D721Med (cell line): ENCODE measurements around the gene SPTBN1.
A peak's percentile ranks its signal among the peaks of the same experiment; 100 is the strongest.

ENCODE experiments used
- DNase-seq: peaks from one replicate; pipeline ENCODE4 v3.0.0; 2011; ENCODE audit warnings: low spot score; ENCODE audit not compliant: insufficient read length
- FAIRE-seq: peaks from 2 replicates; lab custom pipeline; 2011; peaks lifted over from hg19 to GRCh38; lab: Jason Lieb, UNC
- TF ChIP-seq, protein P1 (sequence below): IDR thresholded peaks from 2 replicates; pipeline ENCODE4 v1.5.1; 2012; ENCODE audit warnings: mild to moderate bottlenecking, control low read depth; ENCODE audit not compliant: insufficient read depth; ENCODE audit errors: missing control alignments

The SPTBN1 gene

DNA sequence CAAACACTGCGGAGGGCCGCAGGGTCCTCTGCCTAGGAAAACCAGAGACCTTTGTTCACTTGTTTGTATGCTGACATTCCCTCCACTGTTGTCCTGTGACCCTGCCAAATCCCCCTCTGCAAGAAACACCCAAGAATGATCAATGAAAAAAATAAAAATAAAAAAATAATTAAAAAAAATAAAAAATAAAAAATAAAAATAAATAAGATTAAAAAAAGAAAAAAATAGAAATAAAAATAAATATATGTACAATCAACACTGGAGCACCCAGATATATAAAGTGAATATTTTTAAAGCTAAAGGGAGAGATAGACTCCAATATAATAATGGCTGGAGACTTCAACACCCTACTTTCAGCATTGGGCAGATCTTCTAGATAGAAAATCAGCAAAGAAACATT lies 243.5 kb downstream of the SPTBN1 start:
- DNase-seq (no peak), FAIRE-seq (no peak)

GRCh38 chr2:54701029-54701428 lies 244.9 kb downstream of the SPTBN1 start:
- DNase-seq (no peak), FAIRE-seq (no peak)
- TF ChIP-seq, protein P1, sequence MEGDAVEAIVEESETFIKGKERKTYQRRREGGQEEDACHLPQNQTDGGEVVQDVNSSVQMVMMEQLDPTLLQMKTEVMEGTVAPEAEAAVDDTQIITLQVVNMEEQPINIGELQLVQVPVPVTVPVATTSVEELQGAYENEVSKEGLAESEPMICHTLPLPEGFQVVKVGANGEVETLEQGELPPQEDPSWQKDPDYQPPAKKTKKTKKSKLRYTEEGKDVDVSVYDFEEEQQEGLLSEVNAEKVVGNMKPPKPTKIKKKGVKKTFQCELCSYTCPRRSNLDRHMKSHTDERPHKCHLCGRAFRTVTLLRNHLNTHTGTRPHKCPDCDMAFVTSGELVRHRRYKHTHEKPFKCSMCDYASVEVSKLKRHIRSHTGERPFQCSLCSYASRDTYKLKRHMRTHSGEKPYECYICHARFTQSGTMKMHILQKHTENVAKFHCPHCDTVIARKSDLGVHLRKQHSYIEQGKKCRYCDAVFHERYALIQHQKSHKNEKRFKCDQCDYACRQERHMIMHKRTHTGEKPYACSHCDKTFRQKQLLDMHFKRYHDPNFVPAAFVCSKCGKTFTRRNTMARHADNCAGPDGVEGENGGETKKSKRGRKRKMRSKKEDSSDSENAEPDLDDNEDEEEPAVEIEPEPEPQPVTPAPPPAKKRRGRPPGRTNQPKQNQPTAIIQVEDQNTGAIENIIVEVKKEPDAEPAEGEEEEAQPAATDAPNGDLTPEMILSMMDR, result no peak

More for the DNA sequence above, 243.5 kb downstream of the SPTBN1 start:
- TF ChIP-seq, protein P1, result no peak

DNA sequence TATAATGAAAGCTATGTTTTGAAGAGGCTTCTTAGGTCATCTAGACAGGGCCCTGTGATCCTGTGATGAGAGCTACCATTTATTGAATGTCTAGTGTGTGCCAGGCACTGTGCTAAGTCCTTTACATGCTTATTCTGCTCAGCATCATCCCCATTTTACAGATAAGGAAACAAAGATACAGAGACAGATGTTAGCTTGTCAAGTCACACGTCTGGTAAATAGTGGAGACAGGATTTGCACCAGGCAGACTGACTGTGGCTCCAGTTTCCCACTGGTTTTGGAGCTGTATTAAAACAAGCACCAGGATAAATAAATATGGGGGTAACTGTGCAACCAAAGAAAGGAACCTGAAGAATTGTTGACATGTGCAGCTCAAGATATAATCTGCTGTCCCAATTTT lies 248.1 kb downstream of the SPTBN1 start:
- no peak for FAIRE-seq
- TF ChIP-seq, protein P1, result no peak
- no peak for DNase-seq

DNA sequence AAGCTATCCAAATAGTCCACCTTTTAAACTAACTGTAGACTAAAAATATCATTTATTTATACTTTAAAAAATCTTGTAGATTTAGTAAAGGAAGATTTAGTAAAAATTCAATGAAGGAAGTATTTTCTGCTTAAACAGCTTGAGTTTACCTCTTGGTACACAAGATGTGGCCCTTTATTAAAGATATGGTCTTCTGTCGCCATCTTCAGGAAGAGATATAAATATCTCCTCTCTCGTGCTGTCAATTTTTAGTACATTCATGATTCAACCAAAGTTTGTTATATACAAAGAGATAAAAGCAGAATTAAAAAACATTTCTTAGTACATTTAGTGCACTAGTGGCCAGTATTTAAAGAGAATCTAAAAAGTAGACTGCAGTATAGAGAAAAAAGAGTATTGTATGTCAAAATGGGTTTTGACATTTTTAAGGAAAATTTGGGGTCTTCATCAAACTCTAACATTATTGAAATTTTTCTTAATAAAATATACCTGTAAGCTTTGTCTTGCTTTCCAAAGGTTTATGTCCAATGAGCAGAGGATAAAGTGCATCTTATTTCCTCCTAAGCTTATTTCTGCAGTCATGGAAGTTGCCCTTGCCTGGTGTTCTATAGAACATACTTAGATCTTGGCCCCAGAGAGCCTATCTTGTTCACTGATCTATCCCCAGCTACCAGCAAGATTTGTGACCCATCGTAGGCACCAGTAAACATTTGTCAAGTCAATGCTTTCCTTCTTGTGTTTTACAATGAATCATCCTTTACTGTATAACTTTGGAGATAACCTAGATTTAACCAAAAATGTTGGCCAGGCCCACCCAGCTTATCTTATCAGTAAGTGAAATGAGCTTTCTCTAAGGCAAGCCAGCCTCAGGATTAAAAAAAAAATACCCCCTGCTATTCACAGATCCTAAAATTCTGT lies 248.8 kb downstream of the SPTBN1 start:
- FAIRE-seq, result peak; percentile 85
- TF ChIP-seq, protein P1, result peak; percentile 70

GRCh38 chr2:54706622-54707021 lies 250.5 kb downstream of the SPTBN1 start:
- DNase-seq, result no peak
- FAIRE-seq, result no peak
- TF ChIP-seq, protein P1, result no peak

More for the DNA sequence above, 248.8 kb downstream of the SPTBN1 start:
- DNase-seq, result no peak

GRCh38 chr2:54708584-54709335 lies 252.6 kb downstream of the SPTBN1 start:
- DNase-seq, result no peak
- TF ChIP-seq, protein P1, result no peak
- no peak for FAIRE-seq
